Coronary artery (tissue), 2 donors: ENCODE results near the gene SLC15A3.

Experiments used
- DNase-seq: peaks from one replicate; pipeline ENCODE4 v3.0.0-alpha.2; 2017; ENCODE audit warnings: low spot score
- H3K27ac ChIP-seq, 2 donors: fragments of 200-600 bp; sonication (generic); one replicate each; pipeline ENCODE4 v1.5.1; 2016 to 2019
- H3K4me3 ChIP-seq: fragments of 200-600 bp; sonication (generic); 2 replicates; pipeline ENCODE4 v1.5.1; 2016; ENCODE audit warnings: mild to moderate bottlenecking, moderate library complexity
- CTCF ChIP-seq: fragments of 200-600 bp; sonication (generic); IDR thresholded peaks from one replicate; pipeline ENCODE4 v1.5.1; 2019; ENCODE audit warnings: antibody characterized with exemption

Gene SLC15A3

DNA sequence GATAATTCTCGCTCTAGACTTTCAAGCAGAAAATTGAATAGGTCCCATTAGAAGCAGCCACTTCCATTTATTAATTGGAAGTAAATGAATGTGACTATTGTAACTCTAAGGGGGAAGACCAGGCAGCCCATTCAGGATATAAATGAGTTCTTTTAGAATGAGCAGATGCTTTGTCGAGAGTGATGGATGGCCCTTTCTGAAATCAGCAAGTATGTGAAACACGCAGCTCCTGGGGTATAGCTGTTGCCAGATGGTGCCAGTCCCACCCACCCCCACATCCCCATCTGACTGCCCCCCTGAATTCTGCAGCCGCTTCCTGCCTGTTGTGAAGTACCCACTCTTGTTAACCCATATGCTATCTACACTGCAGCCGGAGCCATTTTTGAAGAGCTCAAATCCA lies 3.7 kb downstream of the SLC15A3 start:
- H3K27ac ChIP-seq = no peak overlapping the region
- TF ChIP-seq CTCF = no peak

DNA sequence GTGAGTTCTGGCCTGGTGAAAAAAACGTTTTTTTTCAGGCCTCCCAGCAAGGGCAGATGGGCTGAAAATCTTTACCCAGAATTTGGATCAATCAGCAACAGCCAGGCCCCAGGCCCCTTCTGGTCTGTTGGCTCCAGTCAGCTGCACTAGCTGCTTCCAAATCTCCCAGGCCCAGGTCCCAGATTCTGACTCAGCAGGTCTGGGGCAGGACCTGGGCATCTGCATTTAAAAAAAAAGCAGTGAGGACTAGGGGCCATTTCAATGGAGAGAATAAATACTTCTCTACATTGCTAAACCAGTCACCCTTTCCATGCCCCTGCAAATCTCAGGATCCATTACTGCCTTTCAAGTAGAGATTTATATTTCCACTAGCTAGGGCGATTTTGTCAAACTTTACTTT lies 4.3 kb downstream of the SLC15A3 start:
- Histone ChIP-seq H3K4me3 (no peak overlapping the region), H3K27ac (no peak overlapping the region)
- no peak for DNase-seq
- no peak for TF ChIP-seq CTCF

More for the DNA sequence above, 3.7 kb downstream of the SLC15A3 start:
- no peak for DNase-seq
- H3K4me3 ChIP-seq = no peak overlapping the region

- DNase-seq = no peak
- Histone ChIP-seq H3K27ac (no peak overlapping the region), H3K4me3 (no peak overlapping the region)
- no peak for TF ChIP-seq CTCF
These were observed 5.2 kb downstream of the SLC15A3 start for GRCh38 chr11:60946601-60947264.

DNA sequence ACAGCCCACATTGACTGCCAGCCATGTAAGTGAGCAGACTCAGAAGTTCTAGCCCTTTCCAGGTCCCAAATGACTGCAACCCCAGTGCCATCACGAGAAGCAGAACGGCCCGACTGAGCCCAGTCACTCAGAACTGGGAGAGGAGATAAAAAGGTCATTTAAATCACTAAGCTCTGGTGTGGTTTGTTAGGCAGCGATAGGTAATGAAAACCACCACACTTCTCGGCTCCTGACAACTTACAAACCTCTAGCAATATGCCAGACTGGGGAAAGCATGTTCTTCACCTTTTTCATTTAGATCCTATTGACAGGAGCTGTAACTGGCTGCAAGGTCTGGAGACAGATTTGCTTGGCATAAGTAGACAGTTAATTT lies 6.7 kb downstream of the SLC15A3 start:
- TF ChIP-seq CTCF = no peak
- DNase-seq = no peak
- no peak overlapping the region for H3K27ac ChIP-seq
- no peak overlapping the region for H3K4me3 ChIP-seq

- no peak for DNase-seq
- Histone ChIP-seq H3K4me3 (no peak overlapping the region), H3K27ac (no peak overlapping the region)
- no peak for TF ChIP-seq CTCF
These were observed 7.3 kb downstream of the SLC15A3 start for GRCh38 chr11:60944490-60945294.

- no peak for DNase-seq
- H3K4me3 ChIP-seq = no peak overlapping the region
- TF ChIP-seq CTCF = no peak
- H3K27ac ChIP-seq = no peak overlapping the region
These were observed 8.9 kb downstream of the SLC15A3 start for GRCh38 chr11:60942970-60943565.

GRCh38 chr11:60942219-60942618 lies 9.8 kb downstream of the SLC15A3 start:
- Histone ChIP-seq H3K27ac (no peak overlapping the region), H3K4me3 (no peak overlapping the region)
- no peak for TF ChIP-seq CTCF
- no peak for DNase-seq
